ENCODE measurements around the gene KRTAP4-6. TPM values are rescaled to one million over a fixed set of nuclear protein-coding genes. Genes with fewer than 3 reads are reported as not detected.

The KRTAP4-6 gene
- total and polyA plus RNA-seq, 4 donors, result not detected

GRCh38 chr17:41186872-41187271, 46.5 kb upstream of the KRTAP4-6 start:
- DNase-seq (ENCODE audit: low spot score), result no peak
- 85% methylated on average over 2 of the region's 2 CpGs for WGBS
- Histone ChIP-seq H3K27me3 (ENCODE audit: control insufficient read depth in 4 of 4, insufficient read depth in 4 of 4, low read length in 3 of 4) (peaks cover 0 to 12% (median 0%) of the 10 kb centered on the region in 4 donors), H3K4me1 (ENCODE audit: control insufficient read depth in 4 of 4, insufficient read depth in 4 of 4, low read length in 3 of 4) (no peaks in the 10 kb centered on the region), H3K9me3 (ENCODE audit: control insufficient read depth in 4 of 4, low read length in 3 of 4) (no peaks in the 10 kb centered on the region), H3K36me3 (ENCODE audit: control insufficient read depth in 4 of 4, insufficient read depth in 3 of 4, low read depth in 1 of 4, low read length in 3 of 4) (no peaks in the 10 kb centered on the region), H3K4me3 (ENCODE audit: low read depth in 1 of 3, low read length in 3 of 3) (no peak overlapping the region), H3K9ac (ENCODE audit: low read depth in 1 of 2, low read length in 2 of 2) (no peak overlapping the region), H3K27ac (ENCODE audit: low read depth in 1 of 2, low read length in 2 of 2) (no peak overlapping the region)
- TF ChIP-seq, protein P1, sequence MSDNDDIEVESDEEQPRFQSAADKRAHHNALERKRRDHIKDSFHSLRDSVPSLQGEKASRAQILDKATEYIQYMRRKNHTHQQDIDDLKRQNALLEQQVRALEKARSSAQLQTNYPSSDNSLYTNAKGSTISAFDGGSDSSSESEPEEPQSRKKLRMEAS (IDR thresholded peaks at IDR 0.05), result no peak
- TF ChIP-seq HNF4G (IDR thresholded peaks at IDR 0.05) (no peak), ZBTB33 (IDR thresholded peaks at IDR 0.05) (no peak), TAF1 (conservative IDR thresholded peaks at IDR 0.05) (no peak), EGR1 (IDR thresholded peaks at IDR 0.05; ENCODE audit: low read depth in 2 of 2) (no peak), NR2F2 (IDR thresholded peaks at IDR 0.05) (no peak), YY1 (IDR thresholded peaks at IDR 0.05) (no peak), FOXA2 (IDR thresholded peaks at IDR 0.05) (no peak), GABPA (IDR thresholded peaks at IDR 0.05 in 1 of 2, conservative IDR thresholded peaks at IDR 0.05 in 1 of 2) (no peak), RAD21 (IDR thresholded peaks at IDR 0.05) (no peak), HNF4A (conservative IDR thresholded peaks at IDR 0.05) (no peak)
- TF ChIP-seq, protein P2, sequence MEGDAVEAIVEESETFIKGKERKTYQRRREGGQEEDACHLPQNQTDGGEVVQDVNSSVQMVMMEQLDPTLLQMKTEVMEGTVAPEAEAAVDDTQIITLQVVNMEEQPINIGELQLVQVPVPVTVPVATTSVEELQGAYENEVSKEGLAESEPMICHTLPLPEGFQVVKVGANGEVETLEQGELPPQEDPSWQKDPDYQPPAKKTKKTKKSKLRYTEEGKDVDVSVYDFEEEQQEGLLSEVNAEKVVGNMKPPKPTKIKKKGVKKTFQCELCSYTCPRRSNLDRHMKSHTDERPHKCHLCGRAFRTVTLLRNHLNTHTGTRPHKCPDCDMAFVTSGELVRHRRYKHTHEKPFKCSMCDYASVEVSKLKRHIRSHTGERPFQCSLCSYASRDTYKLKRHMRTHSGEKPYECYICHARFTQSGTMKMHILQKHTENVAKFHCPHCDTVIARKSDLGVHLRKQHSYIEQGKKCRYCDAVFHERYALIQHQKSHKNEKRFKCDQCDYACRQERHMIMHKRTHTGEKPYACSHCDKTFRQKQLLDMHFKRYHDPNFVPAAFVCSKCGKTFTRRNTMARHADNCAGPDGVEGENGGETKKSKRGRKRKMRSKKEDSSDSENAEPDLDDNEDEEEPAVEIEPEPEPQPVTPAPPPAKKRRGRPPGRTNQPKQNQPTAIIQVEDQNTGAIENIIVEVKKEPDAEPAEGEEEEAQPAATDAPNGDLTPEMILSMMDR (IDR thresholded peaks at IDR 0.05; ENCODE audit: low read depth, low read length, missing input control), result no peak

GRCh38 chr17:41185001-41185400, 44.7 kb upstream of the KRTAP4-6 start:
- Histone ChIP-seq H3K4me1 (ENCODE audit: control insufficient read depth in 4 of 4, insufficient read depth in 4 of 4, low read length in 3 of 4) (no peaks in the 10 kb centered on the region), H3K27ac (ENCODE audit: low read depth in 1 of 2, low read length in 2 of 2) (no peak overlapping the region), H3K27me3 (ENCODE audit: control insufficient read depth in 4 of 4, insufficient read depth in 4 of 4, low read length in 3 of 4) (peaks cover 0 to 12% (median 0%) of the 10 kb centered on the region in 4 donors), H3K4me3 (ENCODE audit: low read depth in 1 of 3, low read length in 3 of 3) (no peak overlapping the region), H3K36me3 (ENCODE audit: control insufficient read depth in 4 of 4, insufficient read depth in 3 of 4, low read depth in 1 of 4, low read length in 3 of 4) (no peaks in the 10 kb centered on the region), H3K9me3 (ENCODE audit: control insufficient read depth in 4 of 4, low read length in 3 of 4) (no peaks in the 10 kb centered on the region), H3K9ac (ENCODE audit: low read depth in 1 of 2, low read length in 2 of 2) (no peak overlapping the region)
- DNase-seq (ENCODE audit: low spot score), result no peak
- 48% methylated on average over 1 of the region's 1 CpG for WGBS
- TF ChIP-seq TAF1 (conservative IDR thresholded peaks at IDR 0.05) (no peak), EGR1 (IDR thresholded peaks at IDR 0.05; ENCODE audit: low read depth in 2 of 2) (no peak), RXRA (IDR thresholded peaks at IDR 0.05) (no peak), JUND (IDR thresholded peaks at IDR 0.05) (no peak)
- TF ChIP-seq, protein P1 (IDR thresholded peaks at IDR 0.05), result no peak

GRCh38 chr17:41184480-41184961, 44.2 kb upstream of the KRTAP4-6 start, which contains the start of gene KRTAP4-1:
Gene KRTAP4-1, minus strand, starts transcription at chr17:41184911. Its CDS starts 57 bp downstream, at chr17:41184854.
- no peak within 1 kb of the TSS for H3K27ac ChIP-seq (ENCODE audit: low read depth in 1 of 2, low read length in 2 of 2)
- no peaks in the 10 kb centered on the region for H3K9me3 ChIP-seq (ENCODE audit: control insufficient read depth in 4 of 4, low read length in 3 of 4)
- no peak within 1 kb of the TSS for H3K9ac ChIP-seq (ENCODE audit: low read depth in 1 of 2, low read length in 2 of 2)
- DNase-seq (ENCODE audit: low spot score), result no peak
- H3K36me3 ChIP-seq (ENCODE audit: control insufficient read depth in 4 of 4, insufficient read depth in 3 of 4, low read depth in 1 of 4, low read length in 3 of 4), result no peaks in the 10 kb centered on the region
- no peak within 1 kb of the TSS for H3K4me3 ChIP-seq (ENCODE audit: low read depth in 1 of 3, low read length in 3 of 3)
- no peaks in the 10 kb centered on the region for H3K4me1 ChIP-seq (ENCODE audit: control insufficient read depth in 4 of 4, insufficient read depth in 4 of 4, low read length in 3 of 4)
- H3K27me3 ChIP-seq (ENCODE audit: control insufficient read depth in 4 of 4, insufficient read depth in 4 of 4, low read length in 3 of 4), result peaks cover 0 to 12% (median 0%) of the 10 kb centered on the region in 4 donors
- WGBS, result 70% methylated on average over 9 of the region's 9 CpGs
- TF ChIP-seq, protein P1 (IDR thresholded peaks at IDR 0.05), result no peak
- TF ChIP-seq RXRA (IDR thresholded peaks at IDR 0.05) (no peak), ATF3 (IDR thresholded peaks at IDR 0.05) (no peak), SP1 (IDR thresholded peaks at IDR 0.05) (no peak), YY1 (IDR thresholded peaks at IDR 0.05) (no peak), NR2F2 (IDR thresholded peaks at IDR 0.05) (no peak), HNF4G (IDR thresholded peaks at IDR 0.05) (no peak)
- TF ChIP-seq, protein P2 (IDR thresholded peaks at IDR 0.05; ENCODE audit: low read depth, low read length, missing input control), result no peak

Measured in liver (tissue), 9 donors.